Measurements from ENCODE around the gene DYRK1A. TPM values are rescaled to one million over a fixed set of nuclear protein-coding genes. Genes with fewer than 3 reads are reported as not detected.

DYRK1A gene
- polyA plus RNA-seq, 1 donor from 2014 or later: 94.8 TPM

DNA sequence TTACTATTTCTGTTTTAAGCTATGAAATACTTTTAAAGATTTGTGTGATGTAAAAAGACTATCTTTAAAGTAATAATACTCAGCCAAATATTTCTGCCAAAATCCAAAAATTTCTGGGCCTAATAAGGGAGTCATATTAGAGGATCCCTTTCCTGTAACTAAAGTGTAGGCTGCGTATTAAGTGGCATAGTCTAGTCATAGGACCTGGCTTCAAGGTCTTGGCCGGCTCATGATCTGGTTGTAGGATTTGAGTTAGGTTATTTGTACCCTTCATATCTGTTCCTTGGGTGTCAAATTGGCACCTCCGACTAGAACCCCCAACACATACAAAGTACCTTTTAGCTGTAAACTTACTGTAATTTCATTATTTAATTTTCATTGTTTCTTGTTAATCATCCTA lies 107.8 kb downstream of the DYRK1A start:
- Histone ChIP-seq H3K36me3 (ENCODE audit: insufficient read depth, low read length) (no peaks in the 10 kb centered on the region), H3K4me3 (ENCODE audit: low read length) (no peak overlapping the region), H3K9me3 (ENCODE audit: low read length) (no peaks in the 10 kb centered on the region), H3K27ac (ENCODE audit: low read length) (no peak overlapping the region), H3F3A (ENCODE audit: insufficient read depth, low read length, poor library complexity, severe bottlenecking) (no peaks in the 10 kb centered on the region), H3K79me2 (replicated peaks; ENCODE audit: insufficient read depth, low read length) (peaks cover 59% of the 10 kb centered on the region), H2AFZ (ENCODE audit: low read depth, low read length) (no peak overlapping the region), H3K9me2 (ENCODE audit: insufficient read depth, low read length) (no peaks in the 10 kb centered on the region), H3K27me3 (ENCODE audit: insufficient read depth, low read depth, low read length) (no peaks in the 10 kb centered on the region), H3K4me2 (ENCODE audit: low read length) (no peak overlapping the region), H3K9ac (ENCODE audit: low read length) (no peak overlapping the region), H4K20me1 (ENCODE audit: insufficient read depth) (no peaks in the 10 kb centered on the region)
- TF ChIP-seq SMC3 (conservative IDR thresholded peaks at IDR 0.05; ENCODE audit: poor library complexity): no peak
- TF ChIP-seq TAF1 (IDR thresholded peaks at IDR 0.05; ENCODE audit: low read depth): no peak
- TF ChIP-seq, protein P1, sequence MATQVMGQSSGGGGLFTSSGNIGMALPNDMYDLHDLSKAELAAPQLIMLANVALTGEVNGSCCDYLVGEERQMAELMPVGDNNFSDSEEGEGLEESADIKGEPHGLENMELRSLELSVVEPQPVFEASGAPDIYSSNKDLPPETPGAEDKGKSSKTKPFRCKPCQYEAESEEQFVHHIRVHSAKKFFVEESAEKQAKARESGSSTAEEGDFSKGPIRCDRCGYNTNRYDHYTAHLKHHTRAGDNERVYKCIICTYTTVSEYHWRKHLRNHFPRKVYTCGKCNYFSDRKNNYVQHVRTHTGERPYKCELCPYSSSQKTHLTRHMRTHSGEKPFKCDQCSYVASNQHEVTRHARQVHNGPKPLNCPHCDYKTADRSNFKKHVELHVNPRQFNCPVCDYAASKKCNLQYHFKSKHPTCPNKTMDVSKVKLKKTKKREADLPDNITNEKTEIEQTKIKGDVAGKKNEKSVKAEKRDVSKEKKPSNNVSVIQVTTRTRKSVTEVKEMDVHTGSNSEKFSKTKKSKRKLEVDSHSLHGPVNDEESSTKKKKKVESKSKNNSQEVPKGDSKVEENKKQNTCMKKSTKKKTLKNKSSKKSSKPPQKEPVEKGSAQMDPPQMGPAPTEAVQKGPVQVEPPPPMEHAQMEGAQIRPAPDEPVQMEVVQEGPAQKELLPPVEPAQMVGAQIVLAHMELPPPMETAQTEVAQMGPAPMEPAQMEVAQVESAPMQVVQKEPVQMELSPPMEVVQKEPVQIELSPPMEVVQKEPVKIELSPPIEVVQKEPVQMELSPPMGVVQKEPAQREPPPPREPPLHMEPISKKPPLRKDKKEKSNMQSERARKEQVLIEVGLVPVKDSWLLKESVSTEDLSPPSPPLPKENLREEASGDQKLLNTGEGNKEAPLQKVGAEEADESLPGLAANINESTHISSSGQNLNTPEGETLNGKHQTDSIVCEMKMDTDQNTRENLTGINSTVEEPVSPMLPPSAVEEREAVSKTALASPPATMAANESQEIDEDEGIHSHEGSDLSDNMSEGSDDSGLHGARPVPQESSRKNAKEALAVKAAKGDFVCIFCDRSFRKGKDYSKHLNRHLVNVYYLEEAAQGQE (IDR thresholded peaks at IDR 0.05; ENCODE audit: borderline replicate concordance): no peak

DNA sequence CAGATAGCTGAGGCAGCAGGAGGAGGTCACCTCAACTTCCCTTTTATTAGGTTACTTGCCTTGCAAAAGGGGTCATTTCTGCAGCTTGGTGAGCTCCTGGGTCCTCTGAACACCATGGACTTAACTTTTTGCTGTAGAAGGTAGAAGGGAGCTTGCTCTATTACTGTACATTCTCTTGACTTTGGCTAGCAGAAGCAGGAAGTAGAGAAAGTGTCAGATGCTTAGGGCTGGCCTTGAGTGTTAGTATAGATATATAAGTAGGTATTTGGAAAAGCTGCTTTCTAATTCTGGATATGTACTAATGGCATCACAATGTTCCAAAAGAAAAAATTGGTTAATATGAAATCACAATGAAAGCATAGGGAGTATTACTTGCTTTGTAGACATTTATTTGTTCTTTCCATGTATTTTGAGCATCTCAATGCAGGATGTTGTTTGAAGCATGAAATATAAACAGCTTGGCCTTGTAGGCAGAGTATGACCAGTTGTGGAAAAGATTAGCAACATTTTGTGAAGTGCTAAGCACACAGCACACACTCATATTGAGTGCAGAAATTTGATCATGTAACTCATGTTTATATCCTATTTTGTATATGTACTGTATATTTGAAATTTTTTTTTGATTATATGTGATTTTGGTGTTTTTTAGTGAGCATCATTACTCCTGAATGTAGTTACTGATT lies 108.8 kb downstream of the DYRK1A start:
- no peaks in the 10 kb centered on the region for H4K20me1 ChIP-seq (ENCODE audit: insufficient read depth)
- H3K79me2 ChIP-seq (replicated peaks; ENCODE audit: insufficient read depth, low read length): peaks cover 59% of the 10 kb centered on the region
- no peaks in the 10 kb centered on the region for H3F3A ChIP-seq (ENCODE audit: insufficient read depth, low read length, poor library complexity, severe bottlenecking)
- H3K9me3 ChIP-seq (ENCODE audit: low read length): no peaks in the 10 kb centered on the region
- no peaks in the 10 kb centered on the region for H3K27me3 ChIP-seq (ENCODE audit: insufficient read depth, low read depth, low read length)
- H2AFZ ChIP-seq (ENCODE audit: low read depth, low read length): no peak overlapping the region
- H3K9ac ChIP-seq (ENCODE audit: low read length): no peak overlapping the region
- H3K36me3 ChIP-seq (ENCODE audit: insufficient read depth, low read length): no peaks in the 10 kb centered on the region
- TF ChIP-seq MXI1 (conservative IDR thresholded peaks at IDR 0.05; ENCODE audit: poor library complexity, severe bottlenecking): no peak
- no peak for TF ChIP-seq EZH2 (IDR thresholded peaks at IDR 0.05; ENCODE audit: borderline replicate concordance, insufficient read depth, low read length, poor library complexity, severe bottlenecking)
- TF ChIP-seq TAF1 (IDR thresholded peaks at IDR 0.05; ENCODE audit: low read depth): no peak
- no peak for TF ChIP-seq EP300 (conservative IDR thresholded peaks at IDR 0.05; ENCODE audit: poor library complexity, severe bottlenecking)
- TF ChIP-seq, protein P1 (IDR thresholded peaks at IDR 0.05; ENCODE audit: borderline replicate concordance): no peak
- TF ChIP-seq, protein P2, sequence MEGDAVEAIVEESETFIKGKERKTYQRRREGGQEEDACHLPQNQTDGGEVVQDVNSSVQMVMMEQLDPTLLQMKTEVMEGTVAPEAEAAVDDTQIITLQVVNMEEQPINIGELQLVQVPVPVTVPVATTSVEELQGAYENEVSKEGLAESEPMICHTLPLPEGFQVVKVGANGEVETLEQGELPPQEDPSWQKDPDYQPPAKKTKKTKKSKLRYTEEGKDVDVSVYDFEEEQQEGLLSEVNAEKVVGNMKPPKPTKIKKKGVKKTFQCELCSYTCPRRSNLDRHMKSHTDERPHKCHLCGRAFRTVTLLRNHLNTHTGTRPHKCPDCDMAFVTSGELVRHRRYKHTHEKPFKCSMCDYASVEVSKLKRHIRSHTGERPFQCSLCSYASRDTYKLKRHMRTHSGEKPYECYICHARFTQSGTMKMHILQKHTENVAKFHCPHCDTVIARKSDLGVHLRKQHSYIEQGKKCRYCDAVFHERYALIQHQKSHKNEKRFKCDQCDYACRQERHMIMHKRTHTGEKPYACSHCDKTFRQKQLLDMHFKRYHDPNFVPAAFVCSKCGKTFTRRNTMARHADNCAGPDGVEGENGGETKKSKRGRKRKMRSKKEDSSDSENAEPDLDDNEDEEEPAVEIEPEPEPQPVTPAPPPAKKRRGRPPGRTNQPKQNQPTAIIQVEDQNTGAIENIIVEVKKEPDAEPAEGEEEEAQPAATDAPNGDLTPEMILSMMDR (IDR thresholded peaks at IDR 0.05; ENCODE audit: poor library complexity, severe bottlenecking): no peak
- no peak for TF ChIP-seq POLR2AphosphoS5 (IDR thresholded peaks at IDR 0.05)
- no peak for TF ChIP-seq RAD21 (conservative IDR thresholded peaks at IDR 0.05)
- no peak for TF ChIP-seq SMC3 (conservative IDR thresholded peaks at IDR 0.05; ENCODE audit: poor library complexity)
- H3K9me2 ChIP-seq (ENCODE audit: insufficient read depth, low read length): no peaks in the 10 kb centered on the region
- no peak overlapping the region for H3K27ac ChIP-seq (ENCODE audit: low read length)
- no peak overlapping the region for H3K4me3 ChIP-seq (ENCODE audit: low read length)
- H3K4me2 ChIP-seq (ENCODE audit: low read length): no peak overlapping the region
